Naive thymus-derived CD4-positive, alpha-beta T cell (primary cell): Measurements from ENCODE around the gene TESPA1. TPM values are rescaled to one million over a fixed set of nuclear protein-coding genes. Genes with fewer than 3 reads are reported as not detected.

Experiments used
- ATAC-seq: fragments of 150-1000 bp; cut with Tn5 transposase; 2 replicates; pipeline ENCODE4 v1.10.0; 2021; ENCODE audit warnings: mild to moderate bottlenecking, moderate library complexity
- CTCF ChIA-PET: fragments of 350-600 bp; sonication (Branson Sonifier 250); formaldehyde crosslinking; loops from one replicate; lab custom pipeline; 2021; ENCODE audit warnings: antibody characterized with exemption; lab: Charles Lee
- POLR2A ChIA-PET: fragments of 350-600 bp; sonication (Branson Sonifier 250); formaldehyde crosslinking; loops from one replicate; lab custom pipeline; 2021; ENCODE audit warnings: antibody characterized with exemption, inconsistent platforms; lab: Charles Lee
- DNase-seq, 9 donors: peaks; one replicate each; pipeline versions ENCODE4 v3.0.0 to v3.0.0-alpha.2; 2020 to 2022; ENCODE audit warnings: mixed read lengths in 1 of 9
- H3K27ac ChIP-seq: one replicate; pipeline ENCODE4 v1.7.0; 2013; ENCODE audit warnings: mild to moderate bottlenecking, low read depth, low read length, moderate library complexity
- H3K27me3 ChIP-seq, 2 donors: one replicate each; pipeline ENCODE4 v1.7.0; 2013; ENCODE audit warnings: low read length in 2 of 2, mild to moderate bottlenecking in 2 of 2, moderate library complexity in 2 of 2; ENCODE audit not compliant: control insufficient read depth in 2 of 2, insufficient read depth in 2 of 2
- H3K36me3 ChIP-seq, 3 experiments: 1 replicate in 2 of 3; 2 replicates in 1 of 3; pipeline ENCODE4 v1.7.0; 2013; ENCODE audit warnings: low read length in 3 of 3, mild to moderate bottlenecking in 3 of 3, moderate library complexity in 1 of 3; ENCODE audit not compliant: insufficient read depth in 3 of 3, control insufficient read depth in 2 of 3
- H3K4me1 ChIP-seq, 2 donors: one replicate each; pipeline ENCODE4 v1.7.0; 2013; ENCODE audit warnings: low read length in 2 of 2, mild to moderate bottlenecking in 2 of 2, moderate library complexity in 1 of 2; ENCODE audit not compliant: control insufficient read depth in 2 of 2, insufficient read depth in 2 of 2
- H3K4me3 ChIP-seq: 2 replicates; pipeline ENCODE4 v1.7.0; 2013; ENCODE audit warnings: mild to moderate bottlenecking, low read length
- H3K9me3 ChIP-seq, 3 experiments: 1 replicate in 2 of 3; 2 replicates in 1 of 3; pipeline ENCODE4 v1.7.0; 2013; ENCODE audit warnings: low read length in 3 of 3; ENCODE audit not compliant: control insufficient read depth in 2 of 3
- H3K27ac Mint-ChIP-seq, 9 donors: one replicate each; pipeline ENCODE4 v1.8.0; 2020 to 2022; ENCODE audit warnings: mixed read lengths in 9 of 9, mild to moderate bottlenecking in 8 of 9, moderate library complexity in 5 of 9, inconsistent platforms in 2 of 9
- H3K27me3 Mint-ChIP-seq, 5 donors: one replicate each; pipeline ENCODE4 v1.8.0; 2021 to 2022; ENCODE audit warnings: mixed read lengths in 5 of 5, mild to moderate bottlenecking in 1 of 5
- H3K36me3 Mint-ChIP-seq, 5 donors: one replicate each; pipeline ENCODE4 v1.8.0; 2020 to 2022; ENCODE audit warnings: mixed read lengths in 5 of 5, mild to moderate bottlenecking in 3 of 5, inconsistent platforms in 1 of 5
- H3K4me1 Mint-ChIP-seq, 7 donors: one replicate each; pipeline ENCODE4 v1.8.0; 2020 to 2022; ENCODE audit warnings: mixed read lengths in 7 of 7, mild to moderate bottlenecking in 3 of 7, inconsistent platforms in 1 of 7
- H3K4me3 Mint-ChIP-seq, 10 donors: one replicate each; pipeline ENCODE4 v1.8.0; 2020 to 2022; ENCODE audit warnings: mild to moderate bottlenecking in 10 of 10, mixed read lengths in 10 of 10, moderate library complexity in 6 of 10, inconsistent platforms in 2 of 10
- H3K9me3 Mint-ChIP-seq, 11 donors: one replicate each; pipeline ENCODE4 v1.8.0; 2020 to 2022; ENCODE audit warnings: mixed read lengths in 11 of 11, mild to moderate bottlenecking in 4 of 11, inconsistent platforms in 1 of 11, moderate library complexity in 1 of 11
- intact Hi-C, 2 donors: fragments of 100-400 bp; cut with micrococcal nuclease; formaldehyde crosslinking; loops; one replicate each; pipeline ENCODE4 v1.15.1; 2023
- polyA plus RNA-seq, 2 donors: library from polyadenylated mRNA; unstranded; fragments of 300-500 nt; fragmentation: Illumina TruSeq; gene quantifications; one replicate each; pipeline ENCODE4 v1.2.3, GENCODE V29; 2021
- total RNA-seq, 6 experiments: library from RNA in 5 of 6; stranded (reverse) in 5 of 6; gene quantifications; 1 replicate in 5 of 6; 2 replicates in 1 of 6; pipeline ENCODE4 v1.2.3 and lab custom pipeline; 2021 to 2026

TESPA1 gene
- total and polyA plus RNA-seq, 7 experiments from 2014 or later, result 120 to 314 (median 186) TPM

DNA sequence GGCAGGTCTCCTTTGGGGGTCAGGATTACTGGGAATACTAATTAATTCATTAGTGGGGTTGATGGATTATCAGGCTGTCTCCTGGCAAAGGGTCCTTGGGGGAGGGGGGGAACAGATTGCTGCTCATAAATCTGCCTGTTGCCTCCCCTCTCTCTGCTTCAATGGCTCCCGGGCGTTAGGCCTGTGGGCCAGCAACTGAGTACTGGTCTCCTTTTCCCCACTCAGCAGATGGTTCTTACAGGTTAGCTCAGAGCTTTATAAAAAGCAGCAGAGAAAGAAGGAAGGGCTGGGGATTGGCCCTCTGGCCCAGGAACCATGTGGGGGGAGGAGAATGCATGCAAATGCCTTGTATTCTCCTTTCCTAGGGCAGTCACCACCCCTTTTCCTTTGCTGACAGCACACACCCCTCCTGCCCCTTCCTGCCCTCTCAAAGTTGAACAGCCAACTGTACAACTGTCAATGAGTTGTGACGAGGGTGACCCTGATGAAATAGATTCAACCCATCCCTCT lies 32.9 kb upstream of the TESPA1 start:
- no peaks in the 10 kb centered on the region for H3K36me3 ChIP-seq
- Mint-ChIP-seq H3K27me3 (peaks cover 32 to 59% (median 36%) of the 10 kb centered on the region in 5 donors), H3K4me1 (peaks cover 6 to 9% (median 7%) of the 10 kb centered on the region in 7 donors), H3K4me3 (no peak overlapping the region), H3K9me3 (peaks cover 0 to 20% (median 6%) of the 10 kb centered on the region in 11 donors), H3K36me3 (peaks cover 0 to 14% (median 8%) of the 10 kb centered on the region in 5 donors), H3K27ac (no peak overlapping the region)
- H3K4me3 ChIP-seq, result no peak overlapping the region
- H3K27ac ChIP-seq, result no peak overlapping the region
- ChIA-PET CTCF (interaction anchor here (1.2 kb wide), 1 partner anchor 24 kb away, joined by 4 read pairs; no protein-coding TSS in a partner anchor), POLR2A (no interaction called here)
- intact Hi-C loops, result no loop called here
- DNase-seq (no peak), ATAC-seq (no peak)
- peaks cover 0 to 4% of the 10 kb centered on the region in 2 donors for H3K4me1 ChIP-seq
- no peaks in the 10 kb centered on the region for H3K9me3 ChIP-seq
- H3K27me3 ChIP-seq, result no peaks in the 10 kb centered on the region

DNA sequence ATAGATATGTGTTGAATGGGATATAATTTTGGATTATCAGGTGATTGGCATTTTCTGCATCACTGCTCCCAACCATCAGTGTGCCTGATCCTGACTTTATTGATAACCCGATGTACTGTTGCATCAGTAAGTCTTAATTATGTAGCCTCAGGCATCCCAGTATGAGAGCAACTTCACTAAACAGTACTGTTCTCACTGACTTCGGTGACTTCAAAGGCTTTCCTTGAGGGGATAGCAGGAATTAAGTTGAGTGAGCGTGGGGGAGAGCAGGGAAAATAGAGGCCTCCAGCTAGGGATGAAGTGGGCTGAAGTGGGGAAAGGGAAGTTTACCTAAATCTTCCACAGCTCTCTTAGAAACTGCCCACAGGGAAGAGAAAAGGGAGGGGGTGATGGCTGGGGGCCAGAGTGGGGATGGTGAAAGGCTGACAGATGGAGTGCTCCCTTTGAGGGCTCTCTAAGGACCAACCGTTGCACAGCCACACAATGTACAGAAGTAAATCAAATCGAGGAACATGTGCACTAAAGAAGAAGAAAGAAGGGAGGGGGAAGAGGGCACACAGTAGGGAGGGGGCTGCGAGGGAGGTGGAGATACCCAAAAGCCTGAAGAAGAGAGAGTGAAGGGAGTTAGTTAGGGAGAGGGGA lies 24.5 kb upstream of the TESPA1 start:
- CTCF ChIA-PET, result interaction anchor here (1.0 kb wide), 1 partner anchor 62 kb away, joined by 4 read pairs; no protein-coding TSS in a partner anchor

GRCh38 chr12:55002355-55002754 lies 17.8 kb upstream of the TESPA1 start:
- H3K9me3 Mint-ChIP-seq, result peaks cover 0 to 10% (median 3%) of the 10 kb centered on the region in 11 donors
- peak overlapping the region in 4 of 10 donors; percentile 13 to 71 (median 64) for H3K4me3 Mint-ChIP-seq
- no peaks in the 10 kb centered on the region for H3K27me3 ChIP-seq
- peaks cover 0 to 3% (median 0%) of the 10 kb centered on the region in 3 experiments for H3K9me3 ChIP-seq
- no peaks in the 10 kb centered on the region for H3K36me3 ChIP-seq
- peaks cover 8 to 33% (median 21%) of the 10 kb centered on the region in 7 donors for H3K4me1 Mint-ChIP-seq
- DNase-seq, result no peak
- CTCF ChIA-PET, result interaction anchor here (1.0 to 13.9 kb wide), 4 partner anchors 9 to 72 kb away, joined by 3 to 564 read pairs (median 8); partner anchors contain the start of gene NEUROD4
- H3K27ac Mint-ChIP-seq, result peak overlapping the region in 5 of 9 donors; percentile 42 to 75 (median 67)
- POLR2A ChIA-PET, result interaction anchor here (0.8 to 1.6 kb wide), 3 partner anchors 10 to 57 kb away, joined by 3 to 6 read pairs (median 5); no protein-coding TSS in a partner anchor
- H3K36me3 Mint-ChIP-seq, result peaks cover 2 to 43% (median 31%) of the 10 kb centered on the region in 5 donors
- peaks cover 0 to 5% (median 0%) of the 10 kb centered on the region in 5 donors for H3K27me3 Mint-ChIP-seq
- H3K4me3 ChIP-seq, result no peak overlapping the region
- H3K27ac ChIP-seq, result no peak overlapping the region
- peaks cover 0 to 16% of the 10 kb centered on the region in 2 donors for H3K4me1 ChIP-seq
- intact Hi-C loops, result no loop called here
- ATAC-seq, result no peak

More for the DNA sequence above, 24.5 kb upstream of the TESPA1 start:
- Mint-ChIP-seq H3K36me3 (peaks cover 2 to 38% (median 23%) of the 10 kb centered on the region in 5 donors), H3K9me3 (peaks cover 6 to 31% (median 10%) of the 10 kb centered on the region in 11 donors), H3K4me1 (peaks cover 0 to 3% (median 0%) of the 10 kb centered on the region in 7 donors), H3K4me3 (no peak overlapping the region), H3K27ac (no peak overlapping the region), H3K27me3 (peaks cover 0 to 27% (median 8%) of the 10 kb centered on the region in 5 donors)
- Histone ChIP-seq H3K27me3 (no peaks in the 10 kb centered on the region), H3K9me3 (peaks cover 0 to 3% (median 0%) of the 10 kb centered on the region in 3 experiments), H3K27ac (no peak overlapping the region), H3K4me3 (no peak overlapping the region), H3K36me3 (no peaks in the 10 kb centered on the region), H3K4me1 (no peaks in the 10 kb centered on the region)
- intact Hi-C loops, result no loop called here
- POLR2A ChIA-PET, result no interaction called here
- DNase-seq (no peak), ATAC-seq (no peak)

- Mint-ChIP-seq H3K9me3 (peaks cover 0 to 4% (median 0%) of the 10 kb centered on the region in 11 donors), H3K4me3 (peak overlapping the region in 8 of 10 donors; percentile 1 to 81 (median 59)), H3K4me1 (peaks cover 8 to 33% (median 21%) of the 10 kb centered on the region in 7 donors), H3K36me3 (peaks cover 2 to 37% (median 24%) of the 10 kb centered on the region in 5 donors), H3K27ac (peak overlapping the region in 8 of 9 donors; percentile 53 to 83 (median 72)), H3K27me3 (peaks cover 0 to 5% (median 0%) of the 10 kb centered on the region in 5 donors)
- intact Hi-C loops, result no loop called here
- Histone ChIP-seq H3K4me1 (peaks cover 0 to 16% of the 10 kb centered on the region in 2 donors), H3K9me3 (peaks cover 0 to 3% (median 0%) of the 10 kb centered on the region in 3 experiments), H3K36me3 (no peaks in the 10 kb centered on the region), H3K27me3 (no peaks in the 10 kb centered on the region), H3K27ac (peak overlapping the region; percentile 11), H3K4me3 (no peak overlapping the region)
- CTCF ChIA-PET, result interaction anchor here (0.6 to 13.9 kb wide), 7 partner anchors 8 to 408 kb away, joined by 3 to 564 read pairs (median 3); partner anchors contain the start of gene NEUROD4
- DNase-seq (no peak), ATAC-seq (peak; percentile 59)
- POLR2A ChIA-PET, result interaction anchor here (0.7 to 1.6 kb wide), 5 partner anchors 9 to 58 kb away, joined by 3 to 6 read pairs (median 3); no protein-coding TSS in a partner anchor
Measured at GRCh38 chr12:55001198-55001868, 16.8 kb upstream of the TESPA1 start.

DNA sequence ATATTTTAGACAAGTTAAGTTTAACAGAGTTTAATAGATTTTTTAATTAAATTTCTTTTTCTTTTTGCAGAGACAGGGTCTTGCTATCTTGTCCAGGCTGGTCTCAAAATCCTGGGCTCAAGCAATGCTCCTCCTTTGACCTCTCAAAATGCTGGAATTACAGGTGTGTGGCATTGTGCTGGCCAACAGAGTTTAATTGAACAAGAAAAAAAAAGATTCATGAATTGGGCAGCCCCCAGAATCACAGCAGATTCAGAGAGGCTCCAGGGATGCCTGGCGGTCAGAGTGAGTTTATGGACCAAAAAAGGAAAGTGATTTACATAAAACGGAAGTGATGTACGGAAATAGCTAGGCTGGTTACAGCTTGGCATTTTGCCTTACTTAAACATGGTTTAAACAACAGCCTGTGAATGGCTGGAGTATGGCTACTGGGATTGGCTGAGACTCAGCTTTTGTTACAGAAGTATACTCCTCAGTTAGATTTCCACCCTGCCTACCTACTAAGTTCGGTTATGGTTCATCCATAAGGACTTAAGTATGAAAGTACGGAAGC lies 14.5 kb upstream of the TESPA1 start:
- Histone ChIP-seq H3K9me3 (no peaks in the 10 kb centered on the region), H3K4me3 (no peak overlapping the region), H3K27me3 (no peaks in the 10 kb centered on the region), H3K4me1 (peaks cover 0 to 16% of the 10 kb centered on the region in 2 donors), H3K27ac (no peak overlapping the region), H3K36me3 (no peaks in the 10 kb centered on the region)
- ChIA-PET POLR2A (interaction anchor here (1.2 kb wide), 1 partner anchor 73 kb away, joined by 5 read pairs; no protein-coding TSS in a partner anchor), CTCF (interaction anchor here (13.9 kb wide), 1 partner anchor 69 kb away, joined by 564 read pairs; no protein-coding TSS in a partner anchor)
- H3K27me3 Mint-ChIP-seq, result peaks cover 0 to 4% (median 0%) of the 10 kb centered on the region in 5 donors
- peaks cover 0 to 27% (median 10%) of the 10 kb centered on the region in 5 donors for H3K36me3 Mint-ChIP-seq
- H3K4me3 Mint-ChIP-seq, result no peak overlapping the region
- no peak for ATAC-seq
- intact Hi-C loops, result loop anchor here in 1 of 2 donors (10.0 kb wide), 1 partner anchor 394 kb away; no protein-coding TSS in a partner anchor
- peak overlapping the region in 1 of 9 donors; percentile 43 for H3K27ac Mint-ChIP-seq
- peaks cover 8 to 41% (median 21%) of the 10 kb centered on the region in 7 donors for H3K4me1 Mint-ChIP-seq
- no peaks in the 10 kb centered on the region for H3K9me3 Mint-ChIP-seq
- DNase-seq, result no peak
